Type B pancreatic cell (in vitro differentiated cells): ENCODE results near the gene KLRF2. TPM values are rescaled to one million over a fixed set of nuclear protein-coding genes. Genes with fewer than 3 reads are reported as not detected.

ENCODE experiments used
- DNase-seq: peaks from one replicate; pipeline ENCODE4 v3.0.0; 2021; ENCODE audit warnings: mixed read lengths; ENCODE audit not compliant: unreplicated experiment; ENCODE audit errors: extremely low spot score
- H3K27ac Mint-ChIP-seq: 2 replicates; pipeline ENCODE4 v1.8.0; 2021; ENCODE audit warnings: mild to moderate bottlenecking, mixed read lengths
- H3K27me3 Mint-ChIP-seq: 2 replicates; pipeline ENCODE4 v1.8.0; 2021; ENCODE audit warnings: mixed read lengths
- H3K36me3 Mint-ChIP-seq: 2 replicates; pipeline ENCODE4 v1.8.0; 2021; ENCODE audit warnings: mixed read lengths
- H3K4me1 Mint-ChIP-seq: one replicate; pipeline ENCODE4 v1.8.0; 2021; ENCODE audit warnings: mixed read lengths; ENCODE audit not compliant: unreplicated experiment
- H3K4me3 Mint-ChIP-seq: 2 replicates; pipeline ENCODE4 v1.8.0; 2021; ENCODE audit warnings: mild to moderate bottlenecking, mixed read lengths
- H3K9me3 Mint-ChIP-seq: 2 replicates; pipeline ENCODE4 v1.8.0; 2021; ENCODE audit warnings: mixed read lengths
- total RNA-seq: library from RNA; stranded (reverse); gene quantifications from 2 replicates; pipeline ENCODE4 v1.2.1, GENCODE V29; 2021; ENCODE audit warnings: low replicate concordance
- TF ChIP-seq, protein P1 (sequence below): fragments of 200-600 bp; sonication (generic); conservative IDR thresholded peaks from 2 replicates; pipeline ENCODE4 v1.5.0; 2021; ENCODE audit warnings: antibody characterized with exemption, mild to moderate bottlenecking

Gene KLRF2
- total RNA-seq, 1 donor from 2014 or later, result not detected

DNA sequence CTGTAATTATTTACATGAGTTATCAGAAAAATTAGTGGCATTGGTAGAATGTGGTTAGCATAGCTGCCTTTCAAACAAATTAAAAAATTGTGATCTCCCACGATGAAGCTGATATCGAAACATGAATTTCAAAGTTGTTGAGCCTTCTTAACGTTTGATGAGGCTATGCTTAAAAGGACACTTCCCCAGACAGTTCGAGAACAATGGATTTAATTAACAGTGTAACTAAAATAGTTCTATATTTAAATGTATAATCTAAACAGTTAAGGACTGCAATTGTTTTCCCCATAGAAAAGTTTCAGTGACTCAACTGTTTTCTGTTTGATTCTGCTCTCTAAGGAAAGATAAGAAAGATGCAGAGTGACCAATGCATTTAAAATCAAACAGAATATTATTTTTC, 13.8 kb upstream of the KLRF2 start:
- TF ChIP-seq, protein P1, sequence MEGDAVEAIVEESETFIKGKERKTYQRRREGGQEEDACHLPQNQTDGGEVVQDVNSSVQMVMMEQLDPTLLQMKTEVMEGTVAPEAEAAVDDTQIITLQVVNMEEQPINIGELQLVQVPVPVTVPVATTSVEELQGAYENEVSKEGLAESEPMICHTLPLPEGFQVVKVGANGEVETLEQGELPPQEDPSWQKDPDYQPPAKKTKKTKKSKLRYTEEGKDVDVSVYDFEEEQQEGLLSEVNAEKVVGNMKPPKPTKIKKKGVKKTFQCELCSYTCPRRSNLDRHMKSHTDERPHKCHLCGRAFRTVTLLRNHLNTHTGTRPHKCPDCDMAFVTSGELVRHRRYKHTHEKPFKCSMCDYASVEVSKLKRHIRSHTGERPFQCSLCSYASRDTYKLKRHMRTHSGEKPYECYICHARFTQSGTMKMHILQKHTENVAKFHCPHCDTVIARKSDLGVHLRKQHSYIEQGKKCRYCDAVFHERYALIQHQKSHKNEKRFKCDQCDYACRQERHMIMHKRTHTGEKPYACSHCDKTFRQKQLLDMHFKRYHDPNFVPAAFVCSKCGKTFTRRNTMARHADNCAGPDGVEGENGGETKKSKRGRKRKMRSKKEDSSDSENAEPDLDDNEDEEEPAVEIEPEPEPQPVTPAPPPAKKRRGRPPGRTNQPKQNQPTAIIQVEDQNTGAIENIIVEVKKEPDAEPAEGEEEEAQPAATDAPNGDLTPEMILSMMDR, result no peak
- Mint-ChIP-seq H3K27ac (no peak overlapping the region), H3K4me3 (no peak overlapping the region), H3K36me3 (no peaks in the 10 kb centered on the region), H3K9me3 (no peaks in the 10 kb centered on the region), H3K27me3 (no peaks in the 10 kb centered on the region), H3K4me1 (peaks cover 3% of the 10 kb centered on the region)
- no peak for DNase-seq

DNA sequence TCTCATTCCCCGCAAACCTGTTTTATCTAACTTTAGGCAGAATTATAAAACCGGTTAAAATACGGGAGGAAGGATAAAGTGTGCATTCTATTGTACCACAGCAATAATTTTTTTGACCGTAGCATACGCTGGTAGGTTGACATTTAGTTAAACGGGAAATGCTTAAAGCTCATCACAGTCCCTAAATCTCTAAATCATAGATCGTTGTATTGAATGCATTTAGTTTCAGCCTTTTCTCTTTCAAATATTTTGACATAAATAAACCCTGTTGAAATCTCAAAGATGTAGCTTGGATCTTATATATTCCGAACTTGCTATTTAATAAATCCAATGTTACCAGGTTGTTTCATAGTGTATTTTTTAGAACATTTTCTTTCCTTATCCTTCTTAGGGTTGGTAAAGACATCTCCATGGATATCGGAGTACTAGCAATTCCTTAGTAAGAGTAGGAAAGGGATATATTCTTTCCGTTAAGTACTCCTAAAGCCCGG, 12.9 kb upstream of the KLRF2 start:
- H3K27me3 Mint-ChIP-seq, result no peaks in the 10 kb centered on the region
- no peaks in the 10 kb centered on the region for H3K9me3 Mint-ChIP-seq
- TF ChIP-seq, protein P1, result no peak
- no peaks in the 10 kb centered on the region for H3K36me3 Mint-ChIP-seq
- no peak overlapping the region for H3K27ac Mint-ChIP-seq
- H3K4me3 Mint-ChIP-seq, result no peak overlapping the region
- no peak for DNase-seq
- peaks cover 3% of the 10 kb centered on the region for H3K4me1 Mint-ChIP-seq

DNA sequence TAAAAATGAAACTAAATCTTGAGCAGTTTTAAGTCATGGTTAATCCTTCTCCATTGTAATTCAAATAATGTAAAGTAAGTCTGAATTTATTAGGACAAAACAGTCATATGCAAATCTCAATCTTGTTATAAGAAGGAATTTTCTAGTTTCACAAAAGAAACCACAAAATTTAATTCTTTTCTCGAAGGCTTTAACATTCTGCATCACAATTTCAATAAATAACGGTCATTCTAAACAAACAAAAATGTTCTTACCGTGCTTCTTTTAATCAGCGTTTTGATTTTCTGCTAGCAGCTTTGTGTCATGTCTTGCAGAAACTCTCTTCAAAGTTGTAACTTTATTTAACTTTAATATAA, 12.4 kb upstream of the KLRF2 start:
- Mint-ChIP-seq H3K9me3 (no peaks in the 10 kb centered on the region), H3K36me3 (no peaks in the 10 kb centered on the region), H3K27me3 (no peaks in the 10 kb centered on the region), H3K4me3 (no peak overlapping the region), H3K4me1 (peaks cover 3% of the 10 kb centered on the region), H3K27ac (no peak overlapping the region)
- TF ChIP-seq, protein P1, result no peak
- no peak for DNase-seq

DNA sequence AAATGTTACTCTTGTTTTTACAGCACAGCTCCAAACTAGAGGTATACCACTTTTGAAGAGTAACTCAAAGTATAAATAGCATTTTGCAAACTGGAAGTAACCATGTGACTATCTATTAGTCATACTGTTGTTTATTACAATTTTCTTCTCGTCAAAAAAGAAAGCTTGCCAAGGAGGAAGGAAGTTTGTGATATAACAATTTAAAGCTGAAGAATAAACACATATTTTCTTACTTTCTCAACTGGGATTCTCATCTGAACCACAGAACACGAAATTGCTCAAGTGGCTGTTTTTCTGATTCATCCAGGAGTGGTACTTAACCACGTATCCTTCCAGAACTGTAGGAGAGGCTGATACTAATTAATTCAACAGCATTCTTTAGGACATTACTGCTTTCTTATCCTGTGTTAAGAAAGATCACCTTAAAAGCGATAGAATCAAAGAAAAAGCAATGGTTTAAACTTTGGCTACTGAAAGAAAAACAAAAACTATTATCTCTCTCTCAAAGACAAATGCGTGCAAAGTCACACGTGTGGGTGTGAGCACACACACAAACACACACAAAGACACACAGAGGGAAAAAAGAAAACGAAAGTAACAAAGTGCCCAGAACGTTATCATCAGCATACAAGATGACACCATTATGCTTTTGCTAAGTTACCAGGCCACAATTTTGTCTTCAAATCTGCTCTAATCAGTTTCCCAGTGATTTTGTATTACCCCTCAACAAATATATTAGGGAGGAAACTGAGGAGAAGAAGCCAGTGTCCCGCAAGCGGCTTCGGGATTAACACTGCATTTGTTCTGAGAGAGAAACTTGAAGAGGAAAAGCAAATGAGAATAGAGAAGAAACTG, 11.8 kb upstream of the KLRF2 start, which contains the start of gene CLEC2B:
CLEC2B (minus strand) TSS at position 48 of the 855 bp plus-strand sequence.
- Mint-ChIP-seq H3K9me3 (no peaks in the 10 kb centered on the region), H3K36me3 (no peaks in the 10 kb centered on the region), H3K4me3 (peak within 1 kb of the TSS; percentile 71), H3K27me3 (no peaks in the 10 kb centered on the region), H3K27ac (peak within 1 kb of the TSS; percentile 27), H3K4me1 (peaks cover 3% of the 10 kb centered on the region)
- DNase-seq, result no peak
- TF ChIP-seq, protein P1, result no peak

DNA sequence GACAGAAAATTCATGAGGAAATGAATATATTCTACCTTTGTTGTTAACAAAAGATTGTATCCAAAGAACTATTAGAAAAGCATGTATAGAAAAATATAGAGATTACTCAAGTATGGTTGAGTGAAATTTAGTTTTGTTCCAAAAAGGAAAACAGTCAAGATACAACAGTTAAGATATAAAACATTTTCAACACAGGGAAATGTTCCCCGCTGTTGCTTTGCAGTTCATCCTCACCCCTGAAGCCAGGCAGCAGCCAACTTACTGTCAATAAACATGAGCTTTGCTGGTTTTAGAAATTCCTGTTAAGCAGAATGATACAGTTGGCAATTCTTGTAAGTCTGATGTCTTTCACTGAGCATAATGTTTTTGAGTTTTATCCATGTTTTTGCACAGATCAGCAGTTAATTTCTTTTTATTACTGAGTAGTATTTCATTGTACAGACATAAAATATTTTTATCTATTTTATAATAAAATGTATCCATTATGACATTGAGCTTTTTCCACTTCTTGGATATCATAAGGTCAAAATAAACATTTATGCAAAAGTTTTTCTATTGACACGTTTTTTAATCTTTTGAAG, 10.9 kb upstream of the KLRF2 start:
- Mint-ChIP-seq H3K27ac (no peak overlapping the region), H3K27me3 (no peaks in the 10 kb centered on the region), H3K36me3 (no peaks in the 10 kb centered on the region), H3K9me3 (no peaks in the 10 kb centered on the region), H3K4me1 (peaks cover 3% of the 10 kb centered on the region), H3K4me3 (no peak overlapping the region)
- no peak for DNase-seq
- TF ChIP-seq, protein P1, result no peak
